HG03066 (cell line): Measurements from ENCODE around the gene ZNF236.

Experiments
- ATAC-seq: cut with Tn5 transposase; IDR thresholded peaks from one replicate; pipeline ENCODE4 v1.9.1; 2021; ENCODE audit warnings: low read depth; ENCODE audit not compliant: unreplicated experiment

The ZNF236 gene

DNA sequence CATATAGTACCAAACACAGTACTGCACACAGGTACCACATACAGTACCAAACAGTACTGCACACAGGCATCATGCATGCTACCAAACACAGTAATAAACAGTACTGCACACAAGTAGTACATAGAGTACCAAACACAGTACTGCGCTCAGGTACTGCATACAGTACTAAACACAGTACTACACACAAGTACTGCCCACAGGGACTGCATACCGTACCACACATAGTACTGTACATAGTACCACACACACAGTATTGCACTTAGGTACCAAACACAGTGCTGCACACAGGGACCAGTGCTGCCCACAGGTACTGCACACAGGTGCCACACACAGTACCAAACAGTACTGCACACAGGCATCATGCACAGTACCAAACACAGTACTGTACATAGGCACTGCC is 74.9 kb downstream of the ZNF236 start:
- ATAC-seq: no peak

DNA sequence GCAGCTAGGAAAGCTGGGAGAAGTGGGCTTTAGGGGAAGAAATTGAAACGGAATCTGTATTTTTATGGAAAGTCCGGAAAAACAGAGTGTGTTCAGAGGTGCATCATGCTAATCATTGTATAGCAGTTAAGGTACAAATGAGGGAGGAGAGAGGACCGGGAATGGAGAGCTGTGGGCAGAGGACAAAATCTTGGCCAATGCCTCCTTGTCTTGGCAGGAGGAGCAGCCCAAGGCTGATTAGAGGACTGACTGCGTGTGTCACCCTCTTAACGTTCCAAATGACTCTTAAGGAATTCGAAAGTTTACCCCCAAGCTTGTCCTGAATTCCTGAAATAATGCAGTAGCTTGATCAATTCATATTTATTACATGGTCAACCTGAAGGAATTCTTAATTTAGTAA is 81.0 kb downstream of the ZNF236 start:
- ATAC-seq: no peak

DNA sequence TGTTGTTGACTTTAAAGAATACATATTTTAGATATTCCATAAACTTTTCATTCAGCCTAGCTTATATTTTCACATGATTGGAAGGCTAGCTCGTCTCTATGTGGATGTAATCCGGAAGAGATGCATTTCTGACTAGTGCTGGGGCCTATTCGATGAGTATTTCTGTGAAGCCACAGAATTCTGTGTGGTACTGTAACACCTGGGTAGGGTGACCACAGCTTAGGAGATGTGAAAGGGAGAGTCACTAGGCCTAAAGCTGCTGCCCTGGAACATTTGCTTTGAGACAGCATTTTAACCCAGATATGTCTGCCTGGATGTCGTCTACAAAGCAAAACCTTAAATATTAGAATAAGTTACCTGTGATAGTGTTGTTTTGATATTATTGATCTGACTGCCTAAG is 83.5 kb downstream of the ZNF236 start:
- ATAC-seq: no peak

DNA sequence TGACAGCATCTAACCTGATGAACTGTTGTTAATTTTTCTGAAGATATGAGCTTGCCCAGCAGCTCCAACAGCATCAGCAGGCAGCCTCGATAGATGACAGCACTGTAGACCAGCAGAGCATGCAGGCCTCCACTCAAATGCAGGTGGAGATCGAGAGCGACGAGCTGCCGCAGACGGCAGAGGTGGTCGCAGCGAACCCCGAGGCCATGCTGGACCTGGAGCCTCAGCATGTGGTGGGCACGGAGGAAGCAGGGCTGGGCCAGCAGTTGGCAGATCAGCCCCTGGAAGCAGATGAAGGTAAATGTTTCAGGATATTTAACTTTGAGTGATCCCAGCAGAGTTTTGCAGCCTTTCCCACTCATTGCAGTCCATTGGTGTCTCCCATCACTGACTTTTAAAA is 85.9 kb downstream of the ZNF236 start:
- no peak for ATAC-seq

DNA sequence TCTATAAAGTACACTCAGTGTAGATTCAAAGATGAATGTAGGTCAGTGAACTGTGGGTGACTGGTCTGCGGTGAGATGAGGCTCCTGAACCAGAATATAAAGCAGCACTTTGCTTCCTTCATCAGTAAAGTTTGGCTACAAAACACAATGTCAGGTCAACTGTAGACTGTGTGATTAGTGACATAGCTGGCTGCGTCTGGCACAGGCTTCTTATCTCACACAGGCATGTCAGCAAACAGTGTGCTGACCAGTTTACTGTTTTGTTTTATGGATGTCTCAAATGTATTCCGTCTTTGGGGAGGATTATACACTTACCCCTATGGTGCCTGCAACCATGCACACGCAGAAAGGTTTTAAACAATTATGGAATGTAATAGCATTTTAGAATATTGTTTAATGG is 87.1 kb downstream of the ZNF236 start:
- ATAC-seq: no peak

DNA sequence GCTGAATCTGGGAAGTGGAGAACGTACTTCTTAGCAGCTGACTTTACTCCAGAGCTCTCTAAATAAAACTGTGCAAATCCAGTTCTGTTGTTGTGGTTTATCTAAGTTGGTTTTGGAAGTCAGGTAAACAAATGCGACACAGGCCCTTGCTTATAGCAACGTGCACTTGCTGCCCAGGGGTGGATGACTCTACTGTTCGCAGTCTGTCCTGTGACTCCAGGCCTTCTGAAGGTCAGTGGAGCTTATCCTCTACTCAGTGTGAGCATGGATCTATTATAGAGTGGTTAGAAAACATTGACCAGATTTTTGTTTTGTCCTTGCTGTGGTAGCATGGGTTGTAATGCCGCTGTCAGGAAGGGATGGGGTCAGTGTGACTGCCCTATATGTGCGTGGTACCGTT is 89.1 kb downstream of the ZNF236 start:
- no peak for ATAC-seq

DNA sequence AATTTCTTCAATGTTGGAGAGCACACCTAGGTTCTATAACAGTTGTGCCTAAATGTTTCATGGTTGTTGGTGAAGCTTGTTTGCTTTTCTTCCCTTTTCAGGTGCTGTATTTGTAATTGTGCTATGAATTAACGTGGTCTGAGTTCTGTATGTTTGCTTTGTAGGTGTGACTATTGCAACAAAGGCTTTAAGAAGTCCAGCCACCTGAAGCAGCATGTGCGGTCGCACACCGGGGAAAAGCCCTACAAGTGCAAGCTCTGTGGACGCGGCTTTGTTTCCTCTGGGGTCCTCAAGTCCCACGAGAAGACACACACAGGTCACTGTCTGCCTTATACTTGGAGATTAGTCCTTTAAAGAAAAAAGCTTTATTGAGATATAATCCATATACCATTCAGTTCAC is 91.2 kb downstream of the ZNF236 start:
- no peak for ATAC-seq

DNA sequence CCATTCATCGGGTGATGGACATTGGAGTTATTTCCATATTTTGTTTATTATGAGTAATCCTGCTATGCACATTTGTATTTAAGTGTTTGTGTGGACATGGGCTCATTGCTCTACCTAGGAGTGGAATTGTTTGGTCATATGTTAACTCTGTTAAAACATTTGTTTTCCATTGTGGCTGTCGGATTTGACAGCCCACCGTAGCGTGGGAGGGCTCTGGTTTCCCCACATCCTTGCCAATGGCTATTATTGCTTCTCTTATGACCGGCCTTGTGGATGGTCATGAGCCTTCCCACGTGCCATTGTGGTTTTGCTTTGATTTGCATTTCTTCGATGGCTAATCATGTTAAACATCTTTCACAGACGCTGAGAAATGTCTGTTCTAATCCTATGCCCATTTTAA is 92.0 kb downstream of the ZNF236 start:
- no peak for ATAC-seq

DNA sequence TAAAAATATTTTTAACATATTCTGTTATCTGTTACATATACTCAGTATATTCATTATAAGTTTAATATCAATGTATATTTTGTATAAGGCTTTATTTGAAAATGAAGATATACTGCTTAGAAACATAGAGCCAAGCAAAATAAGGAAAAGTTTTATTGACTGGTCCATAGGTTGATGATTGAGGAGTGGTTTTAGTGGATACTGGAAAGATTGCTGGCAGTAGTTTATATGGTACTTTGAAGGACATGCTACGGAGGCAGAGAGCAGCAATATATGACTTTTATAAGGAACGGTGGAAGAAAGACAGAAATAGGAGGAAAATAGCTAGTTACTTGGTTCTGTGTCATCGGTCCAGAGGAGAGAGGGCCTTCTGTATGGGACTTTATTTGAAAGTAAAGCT is 92.4 kb downstream of the ZNF236 start:
- ATAC-seq: no peak

DNA sequence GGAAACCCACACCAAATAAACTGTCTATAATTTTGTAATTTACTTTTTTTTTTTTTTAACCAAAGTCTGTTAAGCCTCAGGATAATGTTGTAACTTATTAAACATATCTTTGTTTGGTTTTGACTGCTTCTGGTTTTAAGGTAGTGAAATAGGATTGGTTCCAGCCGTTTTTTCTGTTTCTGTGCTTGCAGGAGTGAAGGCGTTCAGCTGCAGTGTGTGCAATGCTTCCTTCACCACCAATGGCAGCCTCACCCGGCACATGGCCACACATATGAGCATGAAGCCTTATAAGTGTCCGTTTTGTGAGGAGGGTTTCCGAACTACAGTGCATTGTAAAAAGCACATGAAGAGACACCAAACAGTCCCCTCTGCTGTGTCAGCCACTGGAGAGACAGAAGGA is 93.1 kb downstream of the ZNF236 start:
- no peak for ATAC-seq

DNA sequence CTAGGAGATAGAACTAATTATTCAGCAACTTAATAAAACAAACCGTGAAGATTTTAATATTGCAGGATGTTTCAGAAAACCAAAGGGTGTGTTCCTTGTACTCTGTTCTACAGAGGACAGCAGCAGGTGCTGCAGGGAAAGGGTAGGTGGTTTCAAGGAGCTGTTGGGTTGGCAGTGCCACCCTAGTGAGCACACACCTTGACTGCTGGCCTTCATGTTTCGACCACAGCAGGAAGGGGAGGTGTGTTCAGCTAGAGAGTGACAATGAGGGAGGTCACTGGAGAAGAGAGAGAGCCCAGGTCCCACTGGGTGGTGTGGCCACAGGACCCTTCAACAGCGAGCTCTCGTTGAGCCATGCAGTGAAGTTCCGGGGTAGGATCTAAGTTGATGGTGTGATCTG is 98.6 kb downstream of the ZNF236 start:
- no peak for ATAC-seq

DNA sequence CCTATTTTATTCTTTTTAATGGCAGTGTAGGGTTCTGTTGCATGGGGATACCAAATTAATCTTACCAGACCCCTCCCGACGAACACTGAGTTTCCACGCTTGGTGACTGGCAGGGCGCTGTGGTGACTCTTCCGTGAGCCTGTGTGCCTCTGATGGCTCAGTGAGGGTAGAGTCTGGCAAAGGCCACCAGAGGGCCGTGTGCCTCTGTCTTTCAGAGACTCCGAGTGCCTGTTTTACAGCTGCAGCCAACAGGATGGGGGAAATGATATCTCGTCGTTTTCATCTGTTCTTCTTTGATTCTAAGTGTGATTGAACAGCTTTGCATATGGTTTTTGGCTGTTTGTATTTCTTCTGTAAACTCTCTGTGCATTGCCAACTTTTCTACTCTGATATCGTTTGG is 99.8 kb downstream of the ZNF236 start:
- peak; percentile 97 for ATAC-seq

DNA sequence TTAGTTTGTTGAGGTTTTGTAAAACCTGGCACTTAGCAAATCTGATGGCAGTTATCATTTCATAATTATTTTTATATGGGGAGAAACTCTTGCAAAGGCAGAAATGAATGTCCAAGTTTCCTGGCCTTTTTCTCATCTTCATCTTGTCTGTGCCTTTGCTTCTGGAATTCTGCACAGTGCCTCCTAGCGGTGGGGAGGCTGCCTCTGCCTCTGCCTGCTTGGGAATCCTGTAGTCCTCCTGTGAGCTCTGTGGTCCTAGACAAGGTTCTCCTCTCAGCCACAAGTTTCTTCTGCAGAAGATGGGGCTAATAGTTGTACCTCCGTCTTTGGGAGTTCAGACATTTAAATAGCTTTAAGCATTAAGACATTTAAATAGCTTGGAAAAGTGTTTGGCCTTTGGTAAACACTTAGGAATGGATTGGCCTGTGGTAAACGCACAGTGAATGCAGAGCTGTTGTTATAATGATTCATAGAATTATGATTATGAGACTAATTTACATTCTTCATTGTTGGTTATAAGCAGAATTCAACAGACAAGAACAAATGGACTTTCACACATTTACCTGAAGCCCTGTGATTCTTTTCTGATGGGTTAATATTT is 101.2 kb downstream of the ZNF236 start:
- ATAC-seq: no peak

DNA sequence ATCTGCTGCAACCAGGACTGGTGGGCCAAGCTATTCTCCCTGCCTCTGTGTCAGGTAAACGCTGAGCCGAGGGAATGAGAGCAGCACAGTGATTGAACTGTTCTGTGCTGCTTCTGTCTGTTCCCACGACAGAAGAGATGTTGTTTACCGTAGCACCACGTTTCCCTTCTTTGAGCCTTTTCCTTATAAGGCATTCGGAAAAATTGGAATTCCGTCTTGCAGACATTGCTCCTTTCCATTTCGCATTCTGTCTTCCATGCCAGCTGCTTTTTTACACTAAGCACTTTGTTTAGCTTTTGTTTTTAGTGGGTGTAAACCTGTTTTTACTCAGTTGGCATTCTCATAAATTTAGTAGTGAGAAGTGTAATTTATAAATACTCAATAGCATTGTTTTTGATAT is 103.1 kb downstream of the ZNF236 start:
- no peak for ATAC-seq

DNA sequence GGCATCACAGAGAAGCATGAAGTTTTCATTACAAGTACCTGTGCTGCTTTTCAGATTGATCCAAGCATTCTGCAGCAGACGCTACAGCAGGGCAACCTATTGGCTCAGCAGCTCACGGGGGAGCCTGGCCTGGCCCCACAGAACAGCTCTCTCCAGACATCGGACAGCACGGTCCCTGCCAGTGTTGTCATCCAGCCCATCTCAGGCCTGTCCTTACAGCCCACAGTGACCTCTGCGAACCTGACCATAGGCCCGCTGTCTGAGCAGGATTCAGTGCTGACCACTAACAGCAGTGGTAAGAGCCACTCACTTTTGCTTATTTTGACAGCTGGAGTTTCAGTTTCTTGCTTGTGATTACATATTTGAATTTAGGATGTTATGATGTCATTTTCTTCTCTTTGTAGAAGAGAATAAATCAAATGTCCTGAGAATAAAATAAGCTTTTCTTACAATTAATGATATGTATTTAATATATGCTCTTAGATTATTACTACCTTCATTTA is 104.9 kb downstream of the ZNF236 start:
- no peak for ATAC-seq

DNA sequence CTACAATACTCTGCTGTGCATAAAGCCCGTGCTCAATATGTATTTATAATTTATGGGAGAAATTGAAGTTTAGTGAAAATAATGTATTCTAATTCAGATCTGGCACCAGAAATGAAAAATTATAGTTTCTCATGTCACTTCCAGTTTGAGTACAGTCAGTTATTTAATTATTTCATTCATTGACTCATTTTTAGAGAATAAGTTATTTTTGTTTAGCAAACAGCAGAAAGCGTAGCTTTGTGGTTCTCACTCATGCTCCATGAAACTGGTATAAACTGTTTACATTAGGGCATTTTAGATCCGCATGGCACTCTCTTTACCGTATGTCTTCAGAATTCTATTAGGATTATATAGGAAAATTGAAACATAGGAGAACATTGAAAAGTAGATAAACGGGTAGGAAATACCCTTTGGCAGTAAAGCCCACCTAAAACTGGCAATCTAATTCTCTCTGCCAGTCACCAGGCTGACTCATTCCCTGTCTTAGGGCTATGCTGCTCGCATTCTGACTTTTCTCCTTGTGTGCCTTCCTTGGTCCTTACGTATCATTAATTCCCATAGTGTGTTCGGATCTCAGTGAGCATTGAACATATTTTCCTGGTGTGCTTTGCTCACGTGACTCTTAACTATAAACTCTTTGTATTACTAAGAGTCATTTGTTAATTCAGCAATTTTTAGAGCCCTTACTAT is 106.0 kb downstream of the ZNF236 start:
- ATAC-seq: no peak

DNA sequence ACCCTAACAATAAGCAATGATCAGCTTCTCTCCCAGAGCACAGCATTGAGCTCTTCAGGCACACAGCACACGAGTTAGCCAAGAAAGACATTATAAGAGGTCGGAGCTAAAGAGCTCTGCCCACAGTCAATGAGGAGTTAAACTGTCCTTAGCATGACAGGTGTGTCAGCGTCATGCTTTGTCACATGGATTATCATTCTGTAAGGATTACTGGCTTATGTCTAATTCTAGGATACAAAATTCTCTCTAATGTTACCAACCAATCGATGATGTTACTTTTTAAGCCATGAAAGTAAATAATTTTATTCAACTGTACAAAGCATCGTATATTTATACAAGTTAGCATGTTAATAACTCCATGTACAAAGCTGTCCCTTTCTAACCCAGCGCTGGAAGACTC is 108.8 kb downstream of the ZNF236 start:
- no peak for ATAC-seq

DNA sequence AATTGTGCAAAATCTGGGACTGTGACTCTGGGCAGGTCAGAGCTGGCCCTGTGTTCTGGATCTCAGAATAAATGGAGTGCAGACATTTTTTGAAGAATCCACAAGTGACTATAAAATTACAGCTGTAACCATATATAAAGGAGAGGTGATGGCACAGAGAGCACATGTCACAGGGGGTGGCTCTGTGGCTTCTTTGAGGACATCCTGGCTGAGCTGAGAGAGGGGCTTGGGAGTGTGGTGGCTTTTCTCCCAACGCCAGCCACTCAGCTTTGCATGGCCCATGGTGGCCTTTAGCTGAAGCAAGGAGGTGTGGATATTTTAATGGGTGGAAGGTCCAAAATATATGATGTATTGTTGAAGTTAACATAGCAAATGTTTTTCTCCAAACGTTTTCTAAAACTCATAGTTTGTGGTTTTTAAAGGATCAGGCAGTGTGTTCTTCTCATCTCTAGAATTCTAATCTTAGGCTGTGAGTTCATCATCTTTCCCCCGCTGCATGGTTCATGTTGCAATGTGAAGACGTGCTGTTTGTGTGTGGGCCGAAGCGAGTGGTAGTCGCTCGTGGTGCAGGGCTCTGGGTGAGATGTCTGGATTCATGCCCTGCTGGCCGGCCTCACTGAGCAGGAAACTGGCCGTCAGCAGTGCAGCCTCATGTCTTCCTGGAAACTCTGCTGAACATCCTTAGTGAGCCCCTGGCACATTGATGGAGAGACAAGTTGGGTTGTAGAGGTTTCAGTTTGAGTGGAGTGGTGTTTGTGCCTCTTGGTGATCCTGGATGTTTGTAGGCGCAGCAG is 109.9 kb downstream of the ZNF236 start:
- ATAC-seq: no peak

DNA sequence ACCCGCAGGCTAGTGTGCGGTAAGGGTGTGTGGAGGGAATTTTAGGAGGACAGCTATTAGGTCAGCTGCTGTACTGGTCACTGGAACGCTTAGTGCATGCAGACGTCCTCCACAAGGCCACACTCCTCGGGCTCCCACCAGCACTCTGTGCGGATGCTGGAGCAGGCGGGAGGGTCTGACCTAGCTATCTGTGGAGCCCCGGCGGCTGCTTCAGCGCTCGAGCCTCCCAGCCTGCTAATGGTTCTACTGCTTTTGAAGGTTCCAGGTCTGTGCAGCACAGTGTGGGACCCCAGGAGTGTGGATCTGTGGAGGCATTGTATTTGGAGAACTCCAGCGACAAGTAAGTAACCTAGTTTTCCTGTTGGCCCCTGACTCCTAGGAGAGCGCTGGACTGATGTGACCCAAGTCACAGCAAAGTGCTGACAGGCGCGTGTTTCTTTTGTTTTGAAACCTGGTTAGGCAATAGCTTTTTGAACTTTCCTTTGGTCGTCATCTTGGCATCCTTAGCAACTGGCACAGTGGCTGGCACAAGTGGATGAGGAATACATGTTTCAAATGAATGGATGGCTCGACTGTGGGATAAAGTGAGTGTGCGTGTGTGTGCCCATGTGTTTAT is 113.5 kb downstream of the ZNF236 start:
- ATAC-seq: no peak

DNA sequence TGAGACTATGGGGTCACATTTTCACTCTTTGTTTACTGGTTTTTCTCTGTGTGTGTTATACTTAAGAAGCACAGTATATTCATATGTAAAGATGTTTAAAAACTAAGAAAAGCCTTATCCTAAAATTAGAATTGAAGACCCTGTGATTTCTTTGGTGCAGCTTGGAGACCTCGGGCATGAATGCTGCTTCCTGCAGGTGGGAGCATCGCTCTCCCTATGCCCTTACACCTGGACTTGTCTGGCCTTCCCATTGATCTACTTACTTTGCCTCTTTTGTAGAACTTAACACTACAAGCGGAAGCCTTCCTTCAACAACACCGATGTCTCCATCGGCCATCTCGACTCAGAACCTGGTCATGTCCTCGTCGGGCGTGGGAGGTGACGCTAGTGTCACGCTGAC is 114.5 kb downstream of the ZNF236 start:
- ATAC-seq: no peak

DNA sequence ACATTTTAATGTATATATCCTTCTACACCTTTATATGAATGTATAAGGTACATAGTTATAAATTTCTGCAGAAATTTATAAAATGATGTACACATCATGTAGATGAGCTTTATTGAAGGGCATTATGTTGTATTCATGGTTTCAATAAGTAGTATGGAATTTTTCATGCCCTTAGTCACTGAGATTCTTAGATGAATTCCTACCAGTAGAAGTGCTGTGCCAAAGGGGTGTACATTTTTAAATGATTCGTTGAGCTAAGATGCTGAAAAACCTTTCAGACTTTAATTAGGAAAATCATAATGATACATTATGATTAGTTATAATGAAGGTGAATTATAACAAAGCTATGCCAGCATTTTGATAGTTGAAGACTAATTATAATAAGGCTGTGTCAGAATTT is 115.2 kb downstream of the ZNF236 start:
- no peak for ATAC-seq
